Smooth muscle cell (in vitro differentiated cells): ENCODE results near the gene CTIF. TPM values are rescaled to one million over a fixed set of nuclear protein-coding genes. Genes with fewer than 3 reads are reported as not detected.
A peak's percentile ranks its signal among the peaks of the same experiment; 100 is the strongest.

ENCODE experiments used
- DNase-seq: peaks from one replicate; lab custom pipeline; 2025; ENCODE audit not compliant: unreplicated experiment; lab: John Stamatoyannopoulos, UW
- H2AFZ ChIP-seq: fragments of 200-600 bp; sonication (generic); 2 replicates; pipeline ENCODE4 v1.6.0; 2016; ENCODE audit warnings: antibody characterized with exemption, low read depth, mild to moderate bottlenecking
- H3F3A ChIP-seq: fragments of 200-600 bp; sonication (generic); 2 replicates; pipeline ENCODE4 v1.6.0; 2017; ENCODE audit warnings: antibody characterized with exemption, low read depth
- H3K27ac ChIP-seq: fragments of 200-600 bp; sonication (generic); 2 replicates; pipeline ENCODE4 v1.5.1; 2016; ENCODE audit warnings: low read depth, mild to moderate bottlenecking
- H3K27me3 ChIP-seq: fragments of 200-600 bp; sonication (generic); 2 replicates; pipeline ENCODE4 v1.6.1; 2016; ENCODE audit warnings: low read depth, mild to moderate bottlenecking
- H3K36me3 ChIP-seq: fragments of 200-600 bp; sonication (generic); 2 replicates; pipeline ENCODE4 v1.5.1; 2016; ENCODE audit warnings: low read depth
- H3K4me1 ChIP-seq: fragments of 200-600 bp; sonication (generic); 2 replicates; pipeline ENCODE4 v1.5.1; 2016; ENCODE audit warnings: low read depth
- H3K4me2 ChIP-seq: fragments of 200-600 bp; sonication (generic); 2 replicates; pipeline ENCODE4 v1.6.0; 2016; ENCODE audit warnings: mild to moderate bottlenecking
- H3K4me3 ChIP-seq: fragments of 200-600 bp; sonication (generic); 2 replicates; pipeline ENCODE4 v1.5.1; 2016; ENCODE audit warnings: mild to moderate bottlenecking
- H3K79me2 ChIP-seq: fragments of 200-600 bp; sonication (generic); 2 replicates; pipeline ENCODE4 v1.6.0; 2016; ENCODE audit warnings: low read depth, mild to moderate bottlenecking
- H3K9ac ChIP-seq: fragments of 200-600 bp; sonication (generic); 2 replicates; pipeline ENCODE4 v1.6.0; 2016; ENCODE audit warnings: low read depth
- H3K9me3 ChIP-seq: fragments of 200-600 bp; sonication (generic); replicated peaks from 2 replicates; pipeline ENCODE4 v1.5.1; 2016; ENCODE audit warnings: low read depth
- H4K20me1 ChIP-seq: fragments of 200-600 bp; sonication (generic); 2 replicates; pipeline ENCODE4 v1.6.0; 2016; ENCODE audit warnings: low read depth
- CTCF ChIP-seq: fragments of 200-600 bp; sonication (generic); IDR thresholded peaks from 2 replicates; pipeline ENCODE4 v1.5.1; 2017; ENCODE audit warnings: borderline replicate concordance, mild to moderate bottlenecking, antibody characterized with exemption; ENCODE audit not compliant: insufficient read depth, poor library complexity, severe bottlenecking
- WGBS: methylation state at CpG from one replicate; pipeline ENCODE4 v1.1.7; 2016; ENCODE audit warnings: low lambda C conversion rate; 5-methylcytosine and 5-hydroxymethylcytosine counted together
- polyA plus RNA-seq: library from polyadenylated mRNA; unstranded; fragments of >200 nt; fragmentation: Nextera tagmentation; extraction: Ambion mirVana; gene quantifications from 2 replicates; pipeline ENCODE4 v1.2.1, GENCODE V29; 2016
- total RNA-seq: library from RNA; depleted of rRNA; stranded (reverse); fragments of >200 nt; gene quantifications from 2 replicates; pipeline ENCODE4 v1.2.3, GENCODE V29; 2014

The CTIF gene
- total and polyA plus RNA-seq, 2 experiments from 2014 or later = 22.2 to 25.3 TPM

- no peaks in the 10 kb centered on the region for H3K27me3 ChIP-seq
- no peaks in the 10 kb centered on the region for H3K36me3 ChIP-seq
- DNase-seq = no peak
- no peak overlapping the region for H2AFZ ChIP-seq
- no peaks in the 10 kb centered on the region for H4K20me1 ChIP-seq
- H3K9ac ChIP-seq = no peak overlapping the region
- no peak overlapping the region for H3K4me3 ChIP-seq
- peaks cover 14% of the 10 kb centered on the region for H3K4me1 ChIP-seq
- no peak overlapping the region for H3K4me2 ChIP-seq
- H3K79me2 ChIP-seq = peaks cover 12% of the 10 kb centered on the region
- H3K27ac ChIP-seq = peak overlapping the region; percentile 40
- peaks cover 7% of the 10 kb centered on the region for H3F3A ChIP-seq
- no peaks in the 10 kb centered on the region for H3K9me3 ChIP-seq
- TF ChIP-seq CTCF = no peak
- WGBS = 71% methylated on average over 17 of the region's 17 CpGs
Measured at GRCh38 chr18:48739266-48740067, 200.6 kb downstream of the CTIF start.

GRCh38 chr18:48740068-48740440 lies 201.2 kb downstream of the CTIF start:
- H3K79me2 ChIP-seq = peaks cover 12% of the 10 kb centered on the region
- peaks cover 14% of the 10 kb centered on the region for H3K4me1 ChIP-seq
- no peaks in the 10 kb centered on the region for H3K36me3 ChIP-seq
- WGBS = 92% methylated on average over 4 of the region's 4 CpGs
- no peak overlapping the region for H3K4me3 ChIP-seq
- no peak for TF ChIP-seq CTCF
- peaks cover 7% of the 10 kb centered on the region for H3F3A ChIP-seq
- H3K4me2 ChIP-seq = peak overlapping the region; percentile 14
- H4K20me1 ChIP-seq = no peaks in the 10 kb centered on the region
- H3K9me3 ChIP-seq = no peaks in the 10 kb centered on the region
- no peak overlapping the region for H3K9ac ChIP-seq
- peak overlapping the region; percentile 40 for H3K27ac ChIP-seq
- DNase-seq = no peak
- H3K27me3 ChIP-seq = no peaks in the 10 kb centered on the region
- H2AFZ ChIP-seq = no peak overlapping the region

- H3K9ac ChIP-seq = no peak overlapping the region
- no peak for TF ChIP-seq CTCF
- no peak overlapping the region for H3K4me3 ChIP-seq
- H3K27me3 ChIP-seq = no peaks in the 10 kb centered on the region
- H3F3A ChIP-seq = peaks cover 7% of the 10 kb centered on the region
- H3K36me3 ChIP-seq = no peaks in the 10 kb centered on the region
- H3K4me1 ChIP-seq = peaks cover 14% of the 10 kb centered on the region
- H3K4me2 ChIP-seq = peak overlapping the region; percentile 14
- H3K27ac ChIP-seq = no peak overlapping the region
- H3K9me3 ChIP-seq = no peaks in the 10 kb centered on the region
- DNase-seq = no peak
- H2AFZ ChIP-seq = no peak overlapping the region
- no peaks in the 10 kb centered on the region for H4K20me1 ChIP-seq
- 83% methylated on average over 5 of the region's 6 CpGs for WGBS
- peaks cover 12% of the 10 kb centered on the region for H3K79me2 ChIP-seq
Measured at GRCh38 chr18:48740851-48741485, 202.1 kb downstream of the CTIF start.
